CD8-positive, alpha-beta memory T cell (primary cell): ENCODE measurements around the gene EIF1. TPM values are rescaled to one million over a fixed set of nuclear protein-coding genes. Genes with fewer than 3 reads are reported as not detected.
A peak's percentile ranks its signal among the peaks of the same experiment; 100 is the strongest.

Experiments used
- CTCF ChIA-PET: fragments of 350-600 bp; sonication (Branson Sonifier 250); formaldehyde crosslinking; loops from one replicate; lab custom pipeline; 2021; ENCODE audit warnings: antibody characterized with exemption; lab: Charles Lee
- POLR2A ChIA-PET: fragments of 350-600 bp; sonication (Branson Sonifier 250); formaldehyde crosslinking; loops from one replicate; lab custom pipeline; 2021; ENCODE audit warnings: antibody characterized with exemption; lab: Charles Lee
- DNase-seq, 5 donors: peaks; one replicate each; pipeline versions ENCODE4 v3.0.0 to v3.0.0-alpha.2; 2020 to 2022; ENCODE audit warnings: mixed read lengths in 1 of 5
- H3K27ac ChIP-seq: one replicate; pipeline ENCODE4 v1.7.0; 2013; ENCODE audit warnings: low read depth, mild to moderate bottlenecking, low read length, moderate library complexity
- H3K27me3 ChIP-seq: 2 replicates; pipeline ENCODE4 v1.7.0; 2013; ENCODE audit warnings: low read length, mild to moderate bottlenecking; ENCODE audit not compliant: insufficient read depth, poor library complexity, severe bottlenecking
- H3K36me3 ChIP-seq: 2 replicates; pipeline ENCODE4 v1.7.0; 2013; ENCODE audit warnings: mild to moderate bottlenecking, low read length, moderate library complexity; ENCODE audit not compliant: insufficient read depth
- H3K4me1 ChIP-seq: 2 replicates; pipeline ENCODE4 v1.7.0; 2013; ENCODE audit warnings: mild to moderate bottlenecking, low read length, moderate library complexity; ENCODE audit not compliant: insufficient read depth
- H3K4me3 ChIP-seq: 2 replicates; pipeline ENCODE4 v1.7.0; 2013; ENCODE audit warnings: mild to moderate bottlenecking, low read length
- H3K9me3 ChIP-seq: 2 replicates; pipeline ENCODE4 v1.7.0; 2013; ENCODE audit warnings: mild to moderate bottlenecking, low read length
- H3K27ac Mint-ChIP-seq, 8 donors: one replicate each; pipeline ENCODE4 v1.8.0; 2020 to 2021; ENCODE audit warnings: mixed read lengths in 8 of 8, mild to moderate bottlenecking in 6 of 8, inconsistent platforms in 3 of 8, moderate library complexity in 3 of 8
- H3K27me3 Mint-ChIP-seq, 2 donors: one replicate each; pipeline ENCODE4 v1.8.0; 2020 to 2021; ENCODE audit warnings: mixed read lengths in 2 of 2, mild to moderate bottlenecking in 1 of 2, moderate library complexity in 1 of 2
- H3K36me3 Mint-ChIP-seq, 3 donors: one replicate each; pipeline ENCODE4 v1.8.0; 2020 to 2021; ENCODE audit warnings: mixed read lengths in 3 of 3, inconsistent platforms in 1 of 3, mild to moderate bottlenecking in 1 of 3
- H3K4me1 Mint-ChIP-seq, 3 donors: one replicate each; pipeline ENCODE4 v1.8.0; 2020 to 2021; ENCODE audit warnings: mixed read lengths in 3 of 3, inconsistent platforms in 1 of 3, mild to moderate bottlenecking in 1 of 3
- H3K4me3 Mint-ChIP-seq, 7 donors: one replicate each; pipeline ENCODE4 v1.8.0; 2020 to 2021; ENCODE audit warnings: mixed read lengths in 7 of 7, mild to moderate bottlenecking in 6 of 7, moderate library complexity in 4 of 7, inconsistent platforms in 2 of 7
- H3K9me3 Mint-ChIP-seq, 5 donors: one replicate each; pipeline ENCODE4 v1.8.0; 2020 to 2022; ENCODE audit warnings: mixed read lengths in 5 of 5, mild to moderate bottlenecking in 3 of 5, moderate library complexity in 2 of 5, inconsistent platforms in 1 of 5
- polyA plus RNA-seq: library from polyadenylated mRNA; unstranded; fragments of 300-500 nt; fragmentation: Illumina TruSeq; gene quantifications from one replicate; pipeline ENCODE4 v1.2.3, GENCODE V29; 2021
- total RNA-seq, 2 experiments: library from RNA; stranded (reverse); gene quantifications; one replicate each; pipeline ENCODE4 v1.2.3, GENCODE V29; 2021

The EIF1 gene
- total and polyA plus RNA-seq, 3 experiments from 2014 or later: 1,446 to 1,526 (median 1,504) TPM

- H3K4me1 Mint-ChIP-seq: peaks cover 0 to 5% (median 0%) of the 10 kb centered on the region in 3 donors
These were observed 14.0 kb downstream of the EIF1 start for GRCh38 chr17:41702712-41703111.

GRCh38 chr17:41705271-41705991 lies 16.7 kb downstream of the EIF1 start:
- no peak overlapping the region for H3K27ac ChIP-seq
- no peak for DNase-seq
- no peaks in the 10 kb centered on the region for H3K36me3 Mint-ChIP-seq
- H3K36me3 ChIP-seq: no peaks in the 10 kb centered on the region
- no peaks in the 10 kb centered on the region for H3K9me3 ChIP-seq
- H3K4me3 ChIP-seq: no peak overlapping the region
- H3K4me3 Mint-ChIP-seq: no peak overlapping the region
- H3K9me3 Mint-ChIP-seq: no peaks in the 10 kb centered on the region
- no peak overlapping the region for H3K27ac Mint-ChIP-seq
- H3K27me3 Mint-ChIP-seq: peaks cover 3 to 14% of the 10 kb centered on the region in 2 donors
- no peaks in the 10 kb centered on the region for H3K4me1 ChIP-seq
- H3K27me3 ChIP-seq: no peaks in the 10 kb centered on the region
- peaks cover 0 to 5% (median 0%) of the 10 kb centered on the region in 3 donors for H3K4me1 Mint-ChIP-seq
- POLR2A ChIA-PET: interaction anchor here (0.6 kb wide), 3 partner anchors 27 to 125 kb away, joined by 3 to 6 read pairs (median 5); no protein-coding TSS in a partner anchor
- CTCF ChIA-PET: interaction anchor here (6.0 kb wide), 1 partner anchor 10 kb away, joined by 35 read pairs; no protein-coding TSS in a partner anchor

More at GRCh38 chr17:41702712-41703111, 14.0 kb downstream of the EIF1 start:
- no peaks in the 10 kb centered on the region for H3K36me3 ChIP-seq
- DNase-seq: no peak
- POLR2A ChIA-PET: no interaction called here
- H3K27me3 ChIP-seq: no peaks in the 10 kb centered on the region
- no peaks in the 10 kb centered on the region for H3K9me3 Mint-ChIP-seq
- H3K4me3 ChIP-seq: no peak overlapping the region
- CTCF ChIA-PET: no interaction called here
- H3K9me3 ChIP-seq: no peaks in the 10 kb centered on the region
- H3K4me3 Mint-ChIP-seq: no peak overlapping the region
- H3K27me3 Mint-ChIP-seq: peaks cover under 1 to 8% of the 10 kb centered on the region in 2 donors
- H3K27ac Mint-ChIP-seq: no peak overlapping the region
- no peaks in the 10 kb centered on the region for H3K4me1 ChIP-seq
- no peaks in the 10 kb centered on the region for H3K36me3 Mint-ChIP-seq
- H3K27ac ChIP-seq: no peak overlapping the region

- peaks cover 18 to 23% of the 10 kb centered on the region in 2 donors for H3K27me3 Mint-ChIP-seq
- H3K27ac ChIP-seq: no peak overlapping the region
- H3K9me3 ChIP-seq: no peaks in the 10 kb centered on the region
- ChIA-PET POLR2A (interaction anchor here (0.6 kb wide), 1 partner anchor 892 kb away, joined by 4 read pairs; no protein-coding TSS in a partner anchor), CTCF (interaction anchor here (6.0 kb wide), 1 partner anchor 13 kb away, joined by 35 read pairs; no protein-coding TSS in a partner anchor)
- no peaks in the 10 kb centered on the region for H3K27me3 ChIP-seq
- no peak overlapping the region for H3K27ac Mint-ChIP-seq
- H3K4me1 ChIP-seq: no peaks in the 10 kb centered on the region
- no peaks in the 10 kb centered on the region for H3K36me3 Mint-ChIP-seq
- no peak for DNase-seq
- no peak overlapping the region for H3K4me3 Mint-ChIP-seq
- H3K4me3 ChIP-seq: no peak overlapping the region
- H3K4me1 Mint-ChIP-seq: no peaks in the 10 kb centered on the region
- H3K36me3 ChIP-seq: no peaks in the 10 kb centered on the region
- no peaks in the 10 kb centered on the region for H3K9me3 Mint-ChIP-seq
These were observed 19.4 kb downstream of the EIF1 start for GRCh38 chr17:41707803-41708669.

GRCh38 chr17:41710472-41711090 lies 21.9 kb downstream of the EIF1 start:
- H3K4me3 ChIP-seq: no peak overlapping the region
- Mint-ChIP-seq H3K27ac (no peak overlapping the region), H3K36me3 (no peaks in the 10 kb centered on the region), H3K27me3 (peaks cover 18 to 27% of the 10 kb centered on the region in 2 donors), H3K9me3 (no peaks in the 10 kb centered on the region), H3K4me1 (no peaks in the 10 kb centered on the region), H3K4me3 (no peak overlapping the region)
- no peak overlapping the region for H3K27ac ChIP-seq
- no peaks in the 10 kb centered on the region for H3K4me1 ChIP-seq
- H3K36me3 ChIP-seq: no peaks in the 10 kb centered on the region
- H3K27me3 ChIP-seq: no peaks in the 10 kb centered on the region
- no peaks in the 10 kb centered on the region for H3K9me3 ChIP-seq
- ChIA-PET CTCF (interaction anchor here (1.2 to 6.0 kb wide), 2 partner anchors 7 to 15 kb away, joined by 3 to 35 read pairs; no protein-coding TSS in a partner anchor), POLR2A (no interaction called here)
- DNase-seq: no peak

DNA sequence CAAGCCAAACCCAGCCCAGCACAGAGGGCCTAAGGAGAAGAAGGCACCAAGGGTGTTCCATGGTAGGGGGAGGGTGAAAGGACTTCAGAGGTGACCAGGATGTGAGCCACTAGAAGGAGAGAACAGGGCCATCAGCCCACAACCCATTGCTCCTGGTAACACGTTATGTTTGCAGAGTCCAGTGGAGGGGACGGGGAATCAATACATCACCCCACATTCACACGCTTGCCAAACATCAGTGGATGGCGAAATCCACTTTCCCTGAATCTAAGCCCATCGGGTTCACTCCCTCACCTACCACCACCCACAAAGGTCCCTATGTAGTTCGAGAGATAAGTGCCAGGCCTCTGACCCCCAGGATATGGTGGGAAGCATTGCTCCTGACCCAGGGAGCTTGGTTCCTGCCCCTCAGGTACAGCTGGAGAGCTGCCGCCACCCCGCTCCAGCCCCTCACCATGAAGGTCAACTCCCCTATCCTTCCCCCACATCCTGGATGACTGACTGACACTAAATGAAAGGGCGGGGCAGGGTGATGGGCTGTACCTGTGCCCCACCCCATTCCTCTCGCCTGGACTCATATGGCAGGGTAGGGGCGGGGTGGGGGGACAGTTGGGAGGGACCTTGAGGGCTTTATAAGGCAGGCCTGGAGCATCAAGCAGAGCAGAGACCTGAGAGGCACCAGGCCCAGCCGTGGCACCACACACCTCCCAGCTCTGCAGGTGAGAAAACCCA lies 23.1 kb downstream of the EIF1 start, which contains the start of gene GAST:
GAST (plus strand) TSS at position 663 of the 732 bp plus-strand sequence. CDS start 3,106 bp downstream, outside the sequence.
- POLR2A ChIA-PET: no interaction called here
- CTCF ChIA-PET: no interaction called here
- Mint-ChIP-seq H3K27me3 (peaks cover 19 to 32% of the 10 kb centered on the region in 2 donors), H3K27ac (peak within 1 kb of the TSS in 2 of 8 donors; percentile 71 to 90), H3K4me1 (no peaks in the 10 kb centered on the region), H3K4me3 (peak within 1 kb of the TSS in 1 of 7 donors; percentile 33), H3K36me3 (no peaks in the 10 kb centered on the region), H3K9me3 (no peaks in the 10 kb centered on the region)
- no peaks in the 10 kb centered on the region for H3K4me1 ChIP-seq
- H3K27me3 ChIP-seq: no peaks in the 10 kb centered on the region
- no peaks in the 10 kb centered on the region for H3K36me3 ChIP-seq
- H3K4me3 ChIP-seq: no peak within 1 kb of the TSS
- H3K27ac ChIP-seq: no peak within 1 kb of the TSS
- DNase-seq: no peak
- no peaks in the 10 kb centered on the region for H3K9me3 ChIP-seq

DNA sequence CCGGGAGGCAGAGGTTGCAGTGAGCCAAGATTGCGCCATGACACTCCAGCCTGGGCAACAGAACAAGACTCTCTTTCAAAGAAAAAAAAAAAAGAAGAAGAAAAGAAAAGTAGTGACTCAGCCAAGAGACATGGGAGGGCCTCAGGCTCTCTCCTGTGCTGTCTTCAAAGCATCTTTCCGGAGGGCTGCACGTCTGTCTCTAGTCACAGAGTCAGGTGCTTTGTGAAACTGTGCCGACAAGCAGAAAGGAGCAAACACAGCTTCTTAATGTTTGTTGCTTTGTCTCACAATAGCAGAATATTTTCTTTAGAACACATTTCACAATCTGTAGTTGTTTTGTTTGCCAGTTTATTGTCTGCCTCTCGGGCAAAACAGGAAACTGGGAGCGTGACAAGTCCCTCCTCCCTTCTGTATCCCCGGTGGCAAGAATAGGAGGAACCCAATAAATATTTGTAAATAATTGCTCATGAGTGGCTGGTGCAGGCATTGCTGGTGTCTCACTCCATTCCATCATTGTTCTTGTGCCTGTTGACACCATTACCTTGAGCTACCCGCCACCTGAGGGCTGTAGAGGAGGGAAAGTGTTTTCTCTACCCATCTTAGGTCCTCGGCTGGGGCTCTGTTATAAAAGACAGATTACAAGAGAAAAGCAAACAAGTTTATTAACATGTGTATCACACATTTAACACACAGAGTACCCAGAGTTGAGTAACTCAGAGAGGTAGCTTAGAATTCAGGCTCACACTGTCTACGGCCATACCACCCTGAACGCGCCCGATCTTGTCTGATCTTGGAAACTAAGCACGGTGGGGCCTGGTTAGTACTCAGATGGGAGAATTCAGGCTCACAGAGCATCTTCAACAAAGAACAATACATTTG lies 29.0 kb downstream of the EIF1 start:
- Mint-ChIP-seq H3K27ac (no peak overlapping the region), H3K27me3 (peaks cover 9 to 22% of the 10 kb centered on the region in 2 donors), H3K9me3 (no peaks in the 10 kb centered on the region), H3K4me3 (no peak overlapping the region), H3K36me3 (no peaks in the 10 kb centered on the region), H3K4me1 (peaks cover 0 to 5% (median 4%) of the 10 kb centered on the region in 3 donors)
- no peaks in the 10 kb centered on the region for H3K4me1 ChIP-seq
- H3K27me3 ChIP-seq: no peaks in the 10 kb centered on the region
- no peaks in the 10 kb centered on the region for H3K9me3 ChIP-seq
- DNase-seq: no peak
- no peaks in the 10 kb centered on the region for H3K36me3 ChIP-seq
- CTCF ChIA-PET: interaction anchor here (1.0 to 1.2 kb wide), 4 partner anchors 8 to 39 kb away, joined by 3 to 5 read pairs (median 3); no protein-coding TSS in a partner anchor
- POLR2A ChIA-PET: no interaction called here
- no peak overlapping the region for H3K4me3 ChIP-seq
- no peak overlapping the region for H3K27ac ChIP-seq
